GM18870 (cell line): ENCODE data around the gene NEK1.
"Not testable (repeated sequence)": the region's sequence is repeated elsewhere in the genome, so short reads cannot be mapped to it uniquely, and the experiment has no call there.

ENCODE experiments used
- ATAC-seq: cut with Tn5 transposase; IDR thresholded peaks from one replicate; pipeline ENCODE4 v1.9.1; 2021; ENCODE audit warnings: moderate library complexity; ENCODE audit not compliant: unreplicated experiment

NEK1 gene

GRCh38 chr4:169499907-169500306, 112.5 kb downstream of the NEK1 start:
- not testable (repeated sequence) for ATAC-seq

GRCh38 chr4:169494234-169494633, 118.1 kb downstream of the NEK1 start:
- not testable (repeated sequence) for ATAC-seq

GRCh38 chr4:169493164-169493524, 119.2 kb downstream of the NEK1 start:
- no peak for ATAC-seq

- no peak for ATAC-seq
These were observed 119.8 kb downstream of the NEK1 start for GRCh38 chr4:169492436-169493163.

- ATAC-seq = no peak
These were observed 121.2 kb downstream of the NEK1 start for GRCh38 chr4:169491211-169491610.

- ATAC-seq = no peak
These were observed 123.1 kb downstream of the NEK1 start for GRCh38 chr4:169489306-169489705.

- peak; percentile 68 for ATAC-seq
These were observed 126.3 kb downstream of the NEK1 start for GRCh38 chr4:169485791-169486742.

GRCh38 chr4:169485086-169485485, 127.3 kb downstream of the NEK1 start:
- no peak for ATAC-seq

- no peak for ATAC-seq
These were observed 127.9 kb downstream of the NEK1 start for GRCh38 chr4:169484485-169484884.

- ATAC-seq = no peak
These were observed 148.3 kb downstream of the NEK1 start for GRCh38 chr4:169464080-169464479.

- ATAC-seq = no peak
These were observed 152.3 kb downstream of the NEK1 start for GRCh38 chr4:169460081-169460480.

GRCh38 chr4:169458575-169458974, 153.8 kb downstream of the NEK1 start:
- no peak for ATAC-seq

GRCh38 chr4:169452644-169453043, 159.7 kb downstream of the NEK1 start:
- ATAC-seq = not testable (repeated sequence)

- not testable (repeated sequence) for ATAC-seq
These were observed 163.4 kb downstream of the NEK1 start for GRCh38 chr4:169448935-169449334.

GRCh38 chr4:169446824-169447223, 165.6 kb downstream of the NEK1 start:
- no peak for ATAC-seq

GRCh38 chr4:169443748-169444147, 168.6 kb downstream of the NEK1 start:
- ATAC-seq = no peak

GRCh38 chr4:169440446-169440845, 171.9 kb downstream of the NEK1 start:
- no peak for ATAC-seq

GRCh38 chr4:169439244-169439643, 173.1 kb downstream of the NEK1 start:
- ATAC-seq = no peak

- peak; percentile 47 for ATAC-seq
These were observed 174.3 kb downstream of the NEK1 start for GRCh38 chr4:169438057-169438480.

- ATAC-seq = peak; percentile 91
These were observed 174.9 kb downstream of the NEK1 start for GRCh38 chr4:169437299-169438047.

- no peak for ATAC-seq
These were observed 175.6 kb downstream of the NEK1 start for GRCh38 chr4:169436734-169437133.
